ENCODE data around the gene POLR1B. TPM values are rescaled to one million over a fixed set of nuclear protein-coding genes. Genes with fewer than 3 reads are reported as not detected.
"Not testable (repeated sequence)": the region's sequence is repeated elsewhere in the genome, so short reads cannot be mapped to it uniquely, and the experiment has no call there.

Gene POLR1B
- total RNA-seq, 2 experiments from 2014 or later: 50.7 to 55.3 TPM

DNA sequence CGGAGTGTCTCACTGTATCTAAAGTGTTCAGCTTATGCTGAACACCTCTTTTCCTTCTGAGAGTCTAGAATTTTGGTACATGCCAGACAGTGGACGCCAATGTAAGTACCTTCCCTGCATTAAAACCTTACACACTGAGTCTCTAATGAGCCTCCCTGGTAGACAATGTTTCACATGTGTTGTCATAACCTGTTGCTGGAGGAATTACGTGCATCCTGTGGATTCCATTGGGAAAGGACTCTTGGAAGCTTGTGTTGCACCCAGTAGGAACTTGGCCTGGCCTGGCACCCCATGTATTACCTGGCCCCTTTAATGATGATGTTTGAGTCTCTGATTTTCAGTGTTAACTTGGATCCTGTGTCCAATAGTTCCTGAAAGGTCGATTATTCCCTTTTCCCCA is 62.7 kb downstream of the POLR1B start:
- CTCF ChIA-PET: interaction anchor here (1.1 to 10.9 kb wide), 4 partner anchors 21 to 144 kb away, joined by 5 to 193 read pairs (median 6); no protein-coding TSS in a partner anchor
- Mint-ChIP-seq H3K9me3 (peaks cover 5% of the 10 kb centered on the region), H3K27me3 (no peaks in the 10 kb centered on the region), H3K36me3 (no peaks in the 10 kb centered on the region), H3K27ac (no peak overlapping the region), H3K4me1 (ENCODE audit: low read depth) (peaks cover 3% of the 10 kb centered on the region), H3K4me3 (no peak overlapping the region)
- no peak for DNase-seq
- POLR2A ChIA-PET: no interaction called here
- intact Hi-C loops (cut with micrococcal nuclease): loop anchor here (5.0 kb wide), 1 partner anchor 337 kb away; no protein-coding TSS in a partner anchor

DNA sequence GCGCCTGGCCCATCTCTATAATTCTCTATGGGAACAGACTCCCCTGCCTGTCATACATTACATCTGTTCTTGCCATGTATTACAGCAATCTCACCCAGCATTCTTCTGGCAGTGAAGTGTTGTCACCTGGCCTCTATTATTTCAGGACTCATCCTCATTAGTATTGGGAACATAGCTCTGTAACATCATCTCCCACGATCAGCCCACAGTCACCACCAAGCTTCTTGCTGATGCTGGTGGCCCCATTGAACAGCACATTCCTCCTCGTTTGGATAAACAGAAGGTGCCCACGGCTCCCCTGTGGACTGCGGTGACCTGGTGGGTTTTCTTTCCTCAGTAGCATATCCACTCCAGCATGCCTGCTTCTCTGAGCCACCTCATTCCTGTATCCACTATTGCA is 63.7 kb downstream of the POLR1B start:
- intact Hi-C loops (cut with micrococcal nuclease): no loop called here
- CTCF ChIA-PET: interaction anchor here (10.9 kb wide), 1 partner anchor 121 kb away, joined by 193 read pairs; no protein-coding TSS in a partner anchor

DNA sequence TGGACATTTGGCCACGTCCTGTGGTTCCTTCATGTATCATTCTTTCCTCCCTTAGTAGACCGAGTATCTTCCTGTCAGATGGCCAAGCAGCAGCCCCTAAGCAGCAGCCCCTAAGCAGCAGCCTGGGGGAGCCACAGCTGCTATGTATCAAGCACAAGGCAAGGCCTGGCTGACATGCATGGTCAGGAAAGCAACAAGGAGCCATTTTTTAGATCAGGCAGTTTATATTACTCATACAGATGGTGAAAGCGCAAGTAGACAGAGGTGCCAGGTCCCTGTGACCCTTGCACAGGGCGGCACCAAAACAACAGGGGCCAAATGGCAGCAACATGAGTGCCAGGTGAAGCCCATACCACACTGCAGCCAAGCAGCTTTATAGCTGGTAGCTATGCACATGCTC is 64.3 kb downstream of the POLR1B start:
- ChIA-PET POLR2A (no interaction called here), CTCF (interaction anchor here (0.7 to 10.9 kb wide), 2 partner anchors 79 to 120 kb away, joined by 3 to 193 read pairs; no protein-coding TSS in a partner anchor)
- Mint-ChIP-seq H3K9me3 (peaks cover 5% of the 10 kb centered on the region), H3K27ac (no peak overlapping the region), H3K36me3 (no peaks in the 10 kb centered on the region), H3K27me3 (no peaks in the 10 kb centered on the region), H3K4me1 (ENCODE audit: low read depth) (no peaks in the 10 kb centered on the region), H3K4me3 (no peak overlapping the region)
- intact Hi-C loops (cut with micrococcal nuclease): no loop called here
- DNase-seq: no peak

More for the DNA sequence above, 63.7 kb downstream of the POLR1B start:
- POLR2A ChIA-PET: no interaction called here
- Mint-ChIP-seq H3K36me3 (no peaks in the 10 kb centered on the region), H3K9me3 (peaks cover 5% of the 10 kb centered on the region), H3K4me1 (ENCODE audit: low read depth) (no peaks in the 10 kb centered on the region), H3K27ac (no peak overlapping the region), H3K27me3 (no peaks in the 10 kb centered on the region), H3K4me3 (no peak overlapping the region)
- no peak for DNase-seq

DNA sequence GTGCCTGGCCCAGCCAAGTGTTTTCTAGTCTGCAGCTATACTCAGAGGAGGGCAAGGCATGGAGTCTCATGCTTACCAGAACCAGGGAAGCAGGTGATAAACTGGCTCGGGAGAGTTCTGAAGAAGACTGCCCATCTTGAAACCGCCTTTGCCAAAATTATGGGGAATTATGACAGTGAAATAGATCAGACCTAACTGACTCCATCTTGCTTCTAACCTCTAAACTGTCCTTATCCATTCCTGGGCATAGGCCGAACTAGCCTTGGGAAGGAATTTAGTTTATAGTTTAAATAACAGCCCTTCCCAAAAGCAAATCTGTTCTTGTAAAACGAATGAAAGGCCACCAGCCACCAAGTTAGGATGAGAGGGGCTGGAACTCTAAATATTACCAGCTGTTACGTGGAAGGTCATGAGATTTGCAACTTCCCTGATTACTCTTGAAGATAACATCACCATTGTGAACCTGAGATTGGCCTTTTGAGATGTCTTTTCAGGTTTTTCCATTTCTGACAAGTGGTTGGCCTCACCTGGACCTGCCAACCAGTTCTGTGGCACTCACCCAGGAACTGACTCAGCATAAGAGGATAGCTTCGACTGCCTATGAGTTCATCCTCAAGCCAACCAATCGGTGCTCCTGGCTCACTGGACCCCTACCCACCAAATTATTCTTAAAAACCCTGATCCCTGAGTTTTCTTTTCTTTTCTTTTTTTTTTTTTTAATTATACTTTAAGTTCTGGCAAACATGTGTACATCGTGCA is 65.6 kb downstream of the POLR1B start:
- Mint-ChIP-seq H3K36me3 (no peaks in the 10 kb centered on the region), H3K4me1 (ENCODE audit: low read depth) (no peaks in the 10 kb centered on the region), H3K27ac (no peak overlapping the region), H3K27me3 (no peaks in the 10 kb centered on the region), H3K9me3 (peaks cover 5% of the 10 kb centered on the region), H3K4me3 (no peak overlapping the region)
- ChIA-PET POLR2A (no interaction called here), CTCF (no interaction called here)
- no peak for DNase-seq
- intact Hi-C loops (cut with micrococcal nuclease): no loop called here

DNA sequence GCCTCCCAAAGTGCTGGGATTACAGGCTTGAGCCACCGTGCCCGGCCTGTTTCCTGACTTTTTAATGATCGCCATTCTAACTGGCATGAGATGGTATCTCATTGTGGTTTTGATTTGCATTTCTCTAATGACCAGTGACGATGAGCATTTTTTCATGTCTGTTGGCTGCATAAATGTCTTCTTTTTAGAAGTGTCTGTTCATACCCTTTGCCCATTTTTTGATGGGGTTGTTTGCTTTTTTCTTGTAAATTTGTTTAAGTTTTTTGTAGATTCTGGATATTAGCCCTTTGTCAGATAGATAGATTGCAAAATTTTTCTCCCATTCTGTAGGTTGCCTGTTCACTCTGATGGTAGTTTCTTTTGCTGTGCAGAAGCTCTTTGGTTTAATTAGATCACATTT is 67.1 kb downstream of the POLR1B start:
- H3K4me3 Mint-ChIP-seq; DNase-seq; H3K9me3 Mint-ChIP-seq; H3K27me3 Mint-ChIP-seq; CTCF ChIA-PET; H3K27ac Mint-ChIP-seq; H3K4me1 Mint-ChIP-seq (ENCODE audit: low read depth); H3K36me3 Mint-ChIP-seq; intact Hi-C loops (cut with micrococcal nuclease); POLR2A ChIA-PET: not testable (repeated sequence)

DNA sequence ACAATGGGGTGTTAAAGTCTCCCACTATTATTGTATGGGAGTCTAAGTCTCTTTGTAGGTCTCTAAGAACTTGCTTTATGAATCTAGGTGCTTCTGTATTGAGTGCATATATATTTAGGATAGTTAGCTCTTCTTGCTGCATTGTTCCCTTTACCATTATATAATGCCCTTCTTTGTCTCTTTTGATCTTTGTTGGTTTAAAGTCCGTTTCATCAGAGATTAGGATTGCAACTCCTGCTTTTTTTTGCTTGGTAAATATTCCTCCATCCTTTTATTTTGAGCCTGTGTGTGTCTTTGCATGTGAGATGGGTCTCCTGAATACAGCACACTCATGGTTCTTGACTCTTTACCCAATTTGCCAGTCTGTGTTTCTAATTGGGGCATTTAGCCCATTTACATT is 70.0 kb downstream of the POLR1B start:
- H3K27me3 Mint-ChIP-seq; H3K4me1 Mint-ChIP-seq (ENCODE audit: low read depth); intact Hi-C loops (cut with micrococcal nuclease); DNase-seq; H3K27ac Mint-ChIP-seq; POLR2A ChIA-PET; H3K4me3 Mint-ChIP-seq; H3K9me3 Mint-ChIP-seq; H3K36me3 Mint-ChIP-seq: not testable (repeated sequence)
- CTCF ChIA-PET: interaction anchor here (1.2 kb wide), 1 partner anchor 273 kb away, joined by 3 read pairs; no protein-coding TSS in a partner anchor

DNA sequence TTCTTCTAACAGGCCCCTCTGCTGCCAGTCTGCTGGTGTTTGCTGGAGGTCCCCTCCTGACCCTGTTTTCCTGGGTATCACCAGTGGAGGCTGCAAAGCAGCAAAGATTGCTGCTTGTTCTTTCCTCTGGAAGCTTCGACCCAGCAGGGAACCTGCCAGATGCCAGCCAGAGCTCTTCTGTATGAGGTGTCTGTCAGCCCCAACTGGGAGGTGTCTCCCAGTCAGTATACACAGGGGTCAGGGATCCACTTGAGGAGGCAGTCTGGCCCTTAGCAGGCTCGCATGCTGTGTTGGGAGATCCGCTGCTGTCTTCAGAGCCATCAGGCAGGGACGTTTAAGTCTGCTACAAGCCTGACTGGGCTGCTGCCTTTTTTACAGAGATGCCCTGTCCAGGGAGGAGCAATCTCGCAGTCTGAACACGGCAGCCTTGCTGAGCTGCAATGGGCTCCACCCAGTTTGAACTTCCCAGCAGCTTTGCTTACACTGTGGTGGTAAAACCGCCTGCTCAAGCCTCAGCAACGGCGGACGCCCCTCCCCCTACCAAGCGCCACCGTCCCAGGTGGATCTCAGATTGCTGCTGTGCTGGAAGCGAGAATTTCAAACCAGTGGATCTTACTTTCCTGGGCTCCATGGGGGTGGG is 72.1 kb downstream of the POLR1B start:
- ChIA-PET POLR2A (no interaction called here), CTCF (interaction anchor here (0.7 to 0.9 kb wide), 2 partner anchors 14 to 110 kb away, joined by 3 read pairs; no protein-coding TSS in a partner anchor)
- H3K36me3 Mint-ChIP-seq: peaks cover 2% of the 10 kb centered on the region
- intact Hi-C loops (cut with micrococcal nuclease): no loop called here
- no peak for DNase-seq
- no peak overlapping the region for H3K4me3 Mint-ChIP-seq
- peaks cover 5% of the 10 kb centered on the region for H3K9me3 Mint-ChIP-seq
- H3K4me1 Mint-ChIP-seq (ENCODE audit: low read depth): no peaks in the 10 kb centered on the region
- no peaks in the 10 kb centered on the region for H3K27me3 Mint-ChIP-seq
- H3K27ac Mint-ChIP-seq: no peak overlapping the region

DNA sequence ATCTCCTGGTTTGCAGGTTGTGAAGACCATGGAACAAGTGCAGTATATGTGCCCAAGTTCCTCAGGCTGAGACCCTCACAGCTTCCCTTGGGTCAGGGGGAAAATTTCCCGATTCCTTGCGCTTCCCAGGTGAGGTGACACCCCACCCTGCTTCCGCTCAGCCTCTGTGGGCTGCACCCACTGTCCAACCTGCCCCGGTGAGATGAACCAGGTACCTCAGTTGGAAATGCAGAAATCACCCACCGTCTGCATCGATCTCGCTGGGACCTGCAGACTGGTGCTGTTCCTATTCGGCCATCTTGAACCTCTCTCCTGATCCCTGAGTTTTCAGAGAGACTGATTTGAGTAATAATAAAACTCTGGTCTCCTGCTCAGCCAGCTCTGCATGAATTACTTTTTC is 72.8 kb downstream of the POLR1B start:
- intact Hi-C loops (cut with micrococcal nuclease): no loop called here
- Mint-ChIP-seq H3K9me3 (no peaks in the 10 kb centered on the region), H3K27ac (no peak overlapping the region), H3K36me3 (peaks cover 2% of the 10 kb centered on the region), H3K4me3 (no peak overlapping the region), H3K27me3 (no peaks in the 10 kb centered on the region), H3K4me1 (ENCODE audit: low read depth) (no peaks in the 10 kb centered on the region)
- CTCF ChIA-PET: interaction anchor here (0.7 kb wide), 1 partner anchor 15 kb away, joined by 3 read pairs; no protein-coding TSS in a partner anchor
- no peak for DNase-seq
- POLR2A ChIA-PET: no interaction called here

DNA sequence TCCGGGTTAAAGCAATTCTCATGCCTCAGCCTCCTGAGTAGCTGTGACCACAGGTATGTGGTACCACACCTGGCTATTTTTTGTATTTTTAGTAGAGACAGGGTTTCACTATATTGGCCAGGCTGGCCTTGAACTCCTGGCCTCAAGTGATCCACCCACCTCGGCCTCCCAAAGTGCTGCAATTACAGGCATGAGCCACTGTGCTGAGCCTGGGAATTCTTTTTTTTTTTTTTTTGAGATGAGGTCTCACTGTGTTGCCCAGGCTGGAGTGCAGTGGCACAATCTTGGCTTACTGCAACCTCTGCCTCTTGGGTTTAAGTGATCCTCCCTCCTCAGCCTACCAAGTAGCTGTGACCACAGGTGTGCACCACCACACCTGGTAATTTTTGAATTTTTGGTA is 73.5 kb downstream of the POLR1B start:
- intact Hi-C loops (cut with micrococcal nuclease); H3K27ac Mint-ChIP-seq; H3K9me3 Mint-ChIP-seq; H3K4me1 Mint-ChIP-seq (ENCODE audit: low read depth); DNase-seq; H3K36me3 Mint-ChIP-seq; H3K27me3 Mint-ChIP-seq; POLR2A ChIA-PET; H3K4me3 Mint-ChIP-seq; CTCF ChIA-PET: not testable (repeated sequence)

DNA sequence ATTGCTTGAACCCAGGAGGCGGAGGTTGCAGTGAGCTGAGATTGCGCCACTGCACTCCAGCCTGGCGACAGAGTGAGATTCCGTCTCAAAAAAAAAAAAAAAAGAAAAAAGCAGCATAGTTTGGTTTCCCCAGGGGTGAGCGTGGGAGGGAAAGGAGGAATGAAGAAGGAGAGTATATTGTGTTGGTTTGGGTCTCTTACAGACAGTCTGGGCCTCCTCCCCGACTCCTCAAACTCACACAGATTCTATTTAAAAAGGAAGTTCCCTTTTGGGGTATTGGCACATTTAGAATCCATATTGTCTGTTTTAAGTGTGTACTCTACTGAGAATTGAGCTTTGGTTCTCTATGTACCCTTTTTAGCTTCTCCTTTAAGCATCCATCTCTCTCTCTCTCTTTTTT is 76.1 kb downstream of the POLR1B start:
- Mint-ChIP-seq H3K36me3 (peaks cover 2% of the 10 kb centered on the region), H3K9me3 (no peaks in the 10 kb centered on the region), H3K4me3 (no peak overlapping the region), H3K27me3 (no peaks in the 10 kb centered on the region), H3K27ac (no peak overlapping the region), H3K4me1 (ENCODE audit: low read depth) (no peaks in the 10 kb centered on the region)
- intact Hi-C loops (cut with micrococcal nuclease): no loop called here
- CTCF ChIA-PET: no interaction called here
- POLR2A ChIA-PET: no interaction called here
- DNase-seq: no peak

DNA sequence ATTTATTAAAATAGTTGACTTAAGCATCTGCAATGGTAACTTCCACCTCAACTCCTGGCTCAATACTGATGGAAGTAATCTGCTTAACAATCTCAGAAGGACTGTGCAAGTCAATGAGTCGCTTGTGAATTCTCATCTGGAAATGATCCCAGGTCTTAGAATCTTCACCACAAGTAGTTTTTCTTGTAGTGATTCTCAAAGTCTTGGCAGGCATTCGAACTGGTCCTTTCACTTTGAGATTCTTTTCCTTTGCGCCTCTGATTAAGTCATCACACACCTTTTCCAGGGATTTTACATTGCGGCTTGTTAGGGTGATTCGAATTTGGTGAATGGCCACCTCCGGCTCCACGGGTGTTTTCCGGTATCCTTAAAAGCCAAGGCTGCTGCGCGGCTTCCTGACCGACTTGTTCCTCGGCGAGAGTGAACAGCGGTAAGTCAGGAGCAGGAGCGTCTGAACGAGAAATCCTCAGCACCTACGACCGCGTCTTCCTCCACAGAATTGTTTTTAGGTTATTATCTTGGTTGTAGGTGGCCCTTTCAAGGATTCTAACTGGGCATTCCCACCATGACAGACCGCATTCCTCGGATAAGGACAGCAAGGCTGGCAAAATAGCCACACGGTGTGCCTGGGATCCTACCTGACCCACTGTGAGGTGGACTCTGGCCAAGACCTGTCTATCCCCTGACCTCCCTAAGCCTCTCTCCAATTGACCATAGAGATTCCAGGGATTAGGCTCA is 79.7 kb downstream of the POLR1B start:
- Mint-ChIP-seq H3K9me3 (no peaks in the 10 kb centered on the region), H3K4me1 (ENCODE audit: low read depth) (peaks cover 29% of the 10 kb centered on the region), H3K4me3 (no peak overlapping the region), H3K36me3 (no peaks in the 10 kb centered on the region), H3K27ac (no peak overlapping the region), H3K27me3 (no peaks in the 10 kb centered on the region)
- CTCF ChIA-PET: no interaction called here
- intact Hi-C loops (cut with micrococcal nuclease): loop anchor here (10.0 kb wide), 1 partner anchor 263 kb away; no protein-coding TSS in a partner anchor
- no peak for DNase-seq
- POLR2A ChIA-PET: no interaction called here

DNA sequence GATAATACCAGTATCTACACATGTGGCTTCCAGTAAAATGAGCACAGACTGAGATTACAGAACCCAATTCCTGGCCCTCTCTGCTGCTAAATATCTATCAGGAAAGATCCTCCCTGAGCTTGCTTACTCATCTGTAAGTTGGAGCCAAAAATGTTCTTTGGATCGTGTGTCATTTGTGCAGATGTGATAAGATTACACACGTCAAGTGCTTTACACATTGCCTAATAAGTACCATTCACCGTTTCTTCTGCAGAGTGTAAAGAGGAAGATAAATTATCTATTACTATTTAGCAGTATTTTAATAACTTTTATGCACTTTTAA is 80.2 kb downstream of the POLR1B start:
- Mint-ChIP-seq H3K27me3 (no peaks in the 10 kb centered on the region), H3K36me3 (no peaks in the 10 kb centered on the region), H3K9me3 (no peaks in the 10 kb centered on the region), H3K4me1 (ENCODE audit: low read depth) (peaks cover 34% of the 10 kb centered on the region), H3K4me3 (no peak overlapping the region), H3K27ac (no peak overlapping the region)
- intact Hi-C loops (cut with micrococcal nuclease): loop anchor here (10.0 kb wide), 1 partner anchor 262 kb away; no protein-coding TSS in a partner anchor
- CTCF ChIA-PET: interaction anchor here (6.7 kb wide), 1 partner anchor 105 kb away, joined by 212 read pairs; no protein-coding TSS in a partner anchor
- DNase-seq: no peak
- POLR2A ChIA-PET: no interaction called here
